A673 (cell line): ENCODE results near the gene DKK3. TPM values are rescaled to one million over a fixed set of nuclear protein-coding genes. Genes with fewer than 3 reads are reported as not detected.
A peak's percentile ranks its signal among the peaks of the same experiment; 100 is the strongest.

ENCODE experiments used
- BruUV-seq: library from RNA; stranded (reverse); fragments of 400-500 nt; replicated peaks from 2 replicates; lab custom pipeline; 2021; lab: Mats Ljungman, UMichigan
- CTCF ChIA-PET: fragments of 300-600 bp; sonication (Branson Sonifier 250); formaldehyde crosslinking; loops from one replicate; lab custom pipeline; 2022; ENCODE audit warnings: antibody characterized with exemption; lab: Charles Lee
- POLR2A ChIA-PET: fragments of 300-600 bp; sonication (Branson Sonifier 250); formaldehyde crosslinking; loops from one replicate; lab custom pipeline; 2022; ENCODE audit warnings: antibody characterized with exemption; ENCODE audit not compliant: low non-redundant PET; lab: Charles Lee
- DNase-seq: peaks from one replicate; pipeline ENCODE4 v3.0.0-alpha.2; 2015; ENCODE audit warnings: low spot score
- H3K27ac ChIP-seq: fragments of 200-600 bp; sonication (generic); 2 replicates; pipeline ENCODE4 v1.5.1; 2016; ENCODE audit warnings: mixed run types, low read depth, mild to moderate bottlenecking, mixed read lengths, antibody characterized with exemption, low read length; ENCODE audit not compliant: poor library complexity, severe bottlenecking
- H3K27me3 ChIP-seq: fragments of 200-600 bp; sonication (generic); replicated peaks from 2 replicates; pipeline ENCODE4 v1.6.1; 2017; ENCODE audit warnings: mixed run types, low read depth, mild to moderate bottlenecking, mixed read lengths, antibody characterized with exemption, low read length; ENCODE audit not compliant: insufficient read depth, poor library complexity
- H3K36me3 ChIP-seq: fragments of 200-600 bp; sonication (generic); 2 replicates; pipeline ENCODE4 v1.6.1; 2016; ENCODE audit warnings: mixed run types, mild to moderate bottlenecking, mixed read lengths, antibody characterized with exemption, low read length; ENCODE audit not compliant: insufficient read depth, poor library complexity, severe bottlenecking
- H3K4me1 ChIP-seq: fragments of 200-600 bp; sonication (generic); 2 replicates; pipeline ENCODE4 v1.6.1; 2017; ENCODE audit warnings: mixed run types, mild to moderate bottlenecking, mixed read lengths, antibody characterized with exemption, low read length; ENCODE audit not compliant: insufficient read depth, poor library complexity, severe bottlenecking
- H3K4me3 ChIP-seq: fragments of 200-600 bp; sonication (generic); 2 replicates; pipeline ENCODE4 v1.5.1; 2016; ENCODE audit warnings: low read depth, mixed run types, mild to moderate bottlenecking, mixed read lengths, low read length; ENCODE audit not compliant: poor library complexity, severe bottlenecking
- H3K9me3 ChIP-seq: fragments of 200-600 bp; sonication (generic); 2 replicates; pipeline ENCODE4 v1.6.1; 2016; ENCODE audit warnings: mixed run types, low read depth, mild to moderate bottlenecking, mixed read lengths, antibody characterized with exemption, low read length; ENCODE audit not compliant: poor library complexity, severe bottlenecking
- EZH2 ChIP-seq: fragments of 200-600 bp; sonication (generic); IDR thresholded peaks from 2 replicates; pipeline ENCODE4 v1.6.1; 2017; ENCODE audit warnings: borderline replicate concordance, low read depth, mild to moderate bottlenecking, mixed read lengths, antibody characterized with exemption, low read length; ENCODE audit not compliant: poor library complexity, severe bottlenecking
- intact Hi-C: fragments of 100-400 bp; cut with micrococcal nuclease; formaldehyde crosslinking; loops from one replicate; pipeline ENCODE4 v1.10.0; 2022; ENCODE audit not compliant: unreplicated experiment
- total RNA-seq: library from RNA; stranded (reverse); gene quantifications from 2 replicates; pipeline ENCODE4 v1.2.3, GENCODE V29; 2021
- TF ChIP-seq, protein P1 (sequence below): fragments of 300-800, 200-600 bp; sonication (generic); conservative IDR thresholded peaks from 2 replicates; pipeline ENCODE4 v1.5.1; 2017; ENCODE audit warnings: low read depth, mild to moderate bottlenecking, antibody characterized with exemption, low read length, moderate library complexity, mixed read lengths

Gene DKK3
- total RNA-seq, 1 experiment from 2014 or later, result 0.77 TPM

DNA sequence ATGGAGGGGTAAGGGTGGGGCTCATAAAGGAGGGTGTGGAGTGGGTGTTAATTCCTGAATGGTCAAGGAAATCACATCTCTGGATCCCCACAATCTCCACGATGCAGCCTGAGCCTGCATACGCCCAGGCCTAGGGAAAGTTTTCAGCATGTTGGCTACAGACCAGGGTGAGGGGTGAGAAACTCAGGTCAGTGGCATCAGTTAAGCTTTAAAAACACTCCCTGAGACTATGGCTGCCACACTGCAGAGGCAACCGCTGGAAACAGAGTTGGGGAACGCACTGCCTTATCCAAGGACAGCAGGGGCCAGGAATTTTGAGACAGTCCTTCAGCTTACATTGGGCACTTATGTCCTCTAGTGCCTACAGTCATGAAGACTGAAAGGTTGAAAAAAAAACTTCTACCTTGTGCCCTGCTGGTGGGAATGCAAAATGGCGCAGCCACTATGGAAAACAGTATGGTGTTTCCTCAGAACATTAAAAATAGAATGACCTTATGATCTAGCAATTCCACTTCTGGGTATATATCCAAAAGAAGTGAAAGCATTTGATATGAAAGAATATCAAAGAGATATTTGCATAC, 19.7 kb downstream of the DKK3 start:
- POLR2A ChIA-PET, result no interaction called here
- Histone ChIP-seq H3K27ac (no peak overlapping the region), H3K4me1 (no peaks in the 10 kb centered on the region), H3K27me3 (no peaks in the 10 kb centered on the region), H3K36me3 (no peaks in the 10 kb centered on the region), H3K4me3 (no peak overlapping the region), H3K9me3 (no peaks in the 10 kb centered on the region)
- intact Hi-C loops, result no loop called here
- TF ChIP-seq, protein P1, sequence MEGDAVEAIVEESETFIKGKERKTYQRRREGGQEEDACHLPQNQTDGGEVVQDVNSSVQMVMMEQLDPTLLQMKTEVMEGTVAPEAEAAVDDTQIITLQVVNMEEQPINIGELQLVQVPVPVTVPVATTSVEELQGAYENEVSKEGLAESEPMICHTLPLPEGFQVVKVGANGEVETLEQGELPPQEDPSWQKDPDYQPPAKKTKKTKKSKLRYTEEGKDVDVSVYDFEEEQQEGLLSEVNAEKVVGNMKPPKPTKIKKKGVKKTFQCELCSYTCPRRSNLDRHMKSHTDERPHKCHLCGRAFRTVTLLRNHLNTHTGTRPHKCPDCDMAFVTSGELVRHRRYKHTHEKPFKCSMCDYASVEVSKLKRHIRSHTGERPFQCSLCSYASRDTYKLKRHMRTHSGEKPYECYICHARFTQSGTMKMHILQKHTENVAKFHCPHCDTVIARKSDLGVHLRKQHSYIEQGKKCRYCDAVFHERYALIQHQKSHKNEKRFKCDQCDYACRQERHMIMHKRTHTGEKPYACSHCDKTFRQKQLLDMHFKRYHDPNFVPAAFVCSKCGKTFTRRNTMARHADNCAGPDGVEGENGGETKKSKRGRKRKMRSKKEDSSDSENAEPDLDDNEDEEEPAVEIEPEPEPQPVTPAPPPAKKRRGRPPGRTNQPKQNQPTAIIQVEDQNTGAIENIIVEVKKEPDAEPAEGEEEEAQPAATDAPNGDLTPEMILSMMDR, result no peak
- TF ChIP-seq EZH2, result no peak
- no TSS peak for BruUV-seq
- CTCF ChIA-PET, result no interaction called here
- no peak for DNase-seq

DNA sequence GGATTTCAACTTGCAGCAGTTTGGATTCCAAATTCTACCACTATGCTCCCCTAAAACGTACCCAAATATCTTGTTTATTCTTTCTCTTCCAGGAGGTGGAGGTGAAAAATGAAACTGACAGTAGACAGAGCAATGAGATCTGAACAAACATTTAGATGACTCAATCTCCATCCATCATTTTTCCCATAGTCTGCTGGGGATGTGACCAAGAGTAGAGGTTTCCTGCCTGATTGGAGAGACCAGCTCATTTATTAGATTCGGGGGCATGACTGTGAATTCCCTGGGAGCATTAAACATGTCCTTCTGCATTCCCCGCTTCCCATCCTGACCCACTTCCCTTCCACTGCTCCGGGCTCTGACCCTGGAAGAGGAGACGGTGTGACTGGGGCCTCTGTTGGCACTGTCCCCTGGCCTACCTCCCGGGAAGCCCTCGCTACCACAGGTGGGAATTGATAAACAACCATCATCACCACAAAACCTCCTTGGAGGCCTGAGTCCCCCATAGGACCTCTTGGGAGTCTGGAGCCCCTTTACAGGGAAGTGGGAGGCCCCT, 20.3 kb downstream of the DKK3 start:
- no peak overlapping the region for H3K27ac ChIP-seq
- POLR2A ChIA-PET, result no interaction called here
- no TSS peak for BruUV-seq

DNA sequence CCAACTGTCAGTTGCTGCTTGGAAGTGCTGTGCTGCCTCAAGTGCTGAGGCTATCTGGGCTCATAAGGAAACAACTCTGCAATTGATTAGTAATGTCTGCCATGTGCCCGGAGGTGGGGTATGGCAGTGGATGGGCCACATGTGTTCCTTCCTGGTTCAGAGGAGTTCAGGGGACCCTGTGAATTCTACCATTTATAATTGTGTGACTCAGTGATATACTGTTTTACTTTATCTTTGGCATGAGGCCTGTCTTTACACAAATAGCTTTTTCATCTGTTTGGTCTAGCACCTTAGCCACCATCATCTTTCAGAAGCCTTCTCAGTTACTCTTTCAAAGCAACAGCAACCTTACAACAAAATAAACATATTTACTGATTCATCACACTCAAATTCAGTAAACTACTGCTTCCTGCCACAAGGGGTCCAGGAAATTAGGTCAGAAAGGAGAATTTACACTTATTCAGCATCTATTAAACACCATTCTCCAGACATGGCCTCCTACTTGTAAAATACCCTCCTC, 20.9 kb downstream of the DKK3 start:
- DNase-seq, result peak; percentile 48

More for the DNA sequence above, 20.3 kb downstream of the DKK3 start:
- DNase-seq, result no peak
- H3K4me3 ChIP-seq, result no peak overlapping the region
- H3K27me3 ChIP-seq, result no peaks in the 10 kb centered on the region
- intact Hi-C loops, result no loop called here
- TF ChIP-seq, protein P1, result no peak; the same call in 1 of the 2 replicates
- no peak for TF ChIP-seq EZH2
- no peaks in the 10 kb centered on the region for H3K4me1 ChIP-seq
- no peaks in the 10 kb centered on the region for H3K36me3 ChIP-seq
- CTCF ChIA-PET, result no interaction called here
- no peaks in the 10 kb centered on the region for H3K9me3 ChIP-seq

More for the DNA sequence above, 20.9 kb downstream of the DKK3 start:
- ChIA-PET POLR2A (no interaction called here), CTCF (no interaction called here)
- no peaks in the 10 kb centered on the region for H3K36me3 ChIP-seq
- H3K27me3 ChIP-seq, result no peaks in the 10 kb centered on the region
- H3K9me3 ChIP-seq, result no peaks in the 10 kb centered on the region
- H3K4me3 ChIP-seq, result no peak overlapping the region
- H3K4me1 ChIP-seq, result no peaks in the 10 kb centered on the region
- TF ChIP-seq, protein P1, result peak; percentile 40
- no peak for TF ChIP-seq EZH2
- no TSS peak for BruUV-seq
- intact Hi-C loops, result no loop called here
- no peak overlapping the region for H3K27ac ChIP-seq
